ENCODE data around the gene TGFBR3L.
"Not testable (repeated sequence)": the region's sequence is repeated elsewhere in the genome, so short reads cannot be mapped to it uniquely, and the experiment has no call there.

The TGFBR3L gene

GRCh38 chr19:7924241-7924640 lies 9.6 kb downstream of the TGFBR3L start:
- Mint-ChIP-seq H3K36me3 (ENCODE audit: low read depth) (peaks cover 36% of the 10 kb centered on the region), H3K4me1 (ENCODE audit: low read depth) (peaks cover 37% of the 10 kb centered on the region), H3K4me3 (no peak overlapping the region), H3K27ac (peak overlapping the region; percentile 47), H3K27me3 (peaks cover 9% of the 10 kb centered on the region), H3K9me3 (no peaks in the 10 kb centered on the region)
- no peak for DNase-seq

GRCh38 chr19:7924651-7925170 lies 10.1 kb downstream of the TGFBR3L start:
- Mint-ChIP-seq H3K4me1 (ENCODE audit: low read depth) (peaks cover 38% of the 10 kb centered on the region), H3K27me3 (peaks cover 4% of the 10 kb centered on the region), H3K9me3 (no peaks in the 10 kb centered on the region), H3K27ac (peak overlapping the region; percentile 64), H3K4me3 (no peak overlapping the region), H3K36me3 (ENCODE audit: low read depth) (peaks cover 40% of the 10 kb centered on the region)
- DNase-seq = no peak

- H3K9me3 Mint-ChIP-seq = no peaks in the 10 kb centered on the region
- peaks cover 38% of the 10 kb centered on the region for H3K4me1 Mint-ChIP-seq (ENCODE audit: low read depth)
These were observed 10.7 kb downstream of the TGFBR3L start for GRCh38 chr19:7925171-7925851.

GRCh38 chr19:7926021-7926726 lies 11.5 kb downstream of the TGFBR3L start, which contains the start of gene CTXN1:
TSS of gene CTXN1 (minus strand) at chr19:7926135. CDS start at chr19:7925538, 597 bp downstream.
- no peaks in the 10 kb centered on the region for H3K27me3 Mint-ChIP-seq
- H3K27ac Mint-ChIP-seq = peak within 1 kb of the TSS; percentile 90
- peak; percentile 88 for DNase-seq
- peak within 1 kb of the TSS; percentile 72 for H3K4me3 Mint-ChIP-seq
- H3K9me3 Mint-ChIP-seq = no peaks in the 10 kb centered on the region
- peaks cover 53% of the 10 kb centered on the region for H3K36me3 Mint-ChIP-seq (ENCODE audit: low read depth)
- peaks cover 40% of the 10 kb centered on the region for H3K4me1 Mint-ChIP-seq (ENCODE audit: low read depth)

More at GRCh38 chr19:7925171-7925851, 10.7 kb downstream of the TGFBR3L start:
- H3K27me3 Mint-ChIP-seq = no peaks in the 10 kb centered on the region
- peak overlapping the region; percentile 90 for H3K27ac Mint-ChIP-seq
- peak; percentile 85 for DNase-seq
- H3K36me3 Mint-ChIP-seq (ENCODE audit: low read depth) = peaks cover 45% of the 10 kb centered on the region
- peak overlapping the region; percentile 72 for H3K4me3 Mint-ChIP-seq

DNA sequence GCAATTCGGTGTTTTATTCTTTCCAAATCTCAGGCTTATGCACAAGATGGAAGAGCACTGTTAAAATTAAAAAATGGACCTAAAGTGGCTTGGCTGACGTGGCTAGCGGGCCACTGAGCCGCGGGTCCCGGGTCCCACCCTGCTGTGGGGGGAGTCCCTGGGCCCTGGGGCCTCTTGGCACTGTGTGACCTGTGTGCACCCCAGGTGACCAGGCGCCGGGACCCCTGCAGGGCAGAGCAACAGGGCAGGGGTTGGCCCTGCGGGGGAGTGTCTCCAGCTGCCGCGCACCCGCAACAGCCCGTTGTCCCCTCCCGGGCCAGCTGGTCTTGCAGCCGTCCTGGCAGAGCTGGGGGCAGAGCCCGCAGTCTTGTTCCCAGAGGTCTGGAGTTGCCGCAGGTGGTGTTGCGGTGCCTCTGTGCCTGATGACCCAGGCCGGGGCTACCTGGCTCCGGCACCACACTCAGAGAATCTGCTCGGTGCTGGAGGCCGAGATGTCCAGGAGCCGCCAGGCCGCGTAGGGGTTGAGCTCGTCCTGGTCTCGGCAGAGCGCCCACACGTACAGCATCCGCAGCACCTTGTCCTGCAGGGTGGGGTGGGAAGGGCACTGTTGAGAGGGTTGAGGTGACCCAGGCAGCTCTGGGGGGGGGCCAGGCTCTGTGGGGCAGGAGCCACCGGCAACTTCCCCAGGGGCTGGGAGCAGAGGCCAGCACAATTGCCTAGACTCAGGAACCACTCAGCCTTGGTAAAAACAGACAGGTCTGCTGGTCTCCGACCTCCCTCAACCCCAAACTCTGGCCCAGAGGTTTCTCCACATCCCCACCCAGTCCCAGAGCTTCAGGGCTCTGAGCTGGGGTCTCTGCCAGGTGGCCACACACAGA lies 12.3 kb downstream of the TGFBR3L start:
- Mint-ChIP-seq H3K4me1 (ENCODE audit: low read depth) (peaks cover 33% of the 10 kb centered on the region), H3K4me3 (peak overlapping the region; percentile 62), H3K27ac (peak overlapping the region; percentile 55), H3K27me3 (no peaks in the 10 kb centered on the region), H3K9me3 (no peaks in the 10 kb centered on the region), H3K36me3 (ENCODE audit: low read depth) (peaks cover 56% of the 10 kb centered on the region)
- no peak for DNase-seq

DNA sequence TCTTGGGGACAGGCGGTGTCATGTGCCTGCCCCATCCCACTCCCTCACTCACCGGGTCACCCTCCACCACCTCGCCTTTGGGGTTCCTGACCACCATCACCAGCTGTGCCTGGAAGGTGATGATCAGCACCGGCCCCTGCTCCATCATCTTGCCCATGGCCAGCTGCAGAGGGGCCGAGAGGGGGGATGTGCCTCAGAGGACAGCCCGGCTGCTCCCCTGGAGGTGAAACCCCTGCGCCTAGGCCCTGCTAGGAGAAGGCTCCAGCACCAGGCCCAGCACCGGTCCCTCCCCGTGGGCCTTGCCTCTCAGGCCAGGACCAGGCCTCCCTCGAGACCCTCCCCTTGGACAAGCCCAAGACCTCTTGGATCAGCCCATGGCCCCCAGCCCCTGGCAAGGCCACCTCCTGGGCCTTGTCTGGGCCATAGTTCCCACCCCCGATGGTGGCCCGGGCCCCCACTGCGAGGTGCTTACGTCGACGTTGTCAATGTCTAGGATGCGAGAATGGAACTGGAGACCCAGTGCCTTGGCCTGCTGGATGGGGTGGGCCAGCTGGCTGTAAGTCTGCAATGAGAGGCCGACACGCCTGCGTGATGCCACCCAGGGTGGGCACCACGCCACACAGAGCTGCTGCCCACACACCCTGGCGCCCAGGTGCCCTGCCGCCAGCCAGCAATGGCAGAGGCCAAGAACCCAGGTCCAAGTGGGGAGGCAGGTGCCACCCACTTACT lies 13.1 kb downstream of the TGFBR3L start:
- Mint-ChIP-seq H3K9me3 (no peaks in the 10 kb centered on the region), H3K27me3 (no peaks in the 10 kb centered on the region), H3K4me3 (no peak overlapping the region), H3K36me3 (ENCODE audit: low read depth) (peaks cover 60% of the 10 kb centered on the region), H3K4me1 (ENCODE audit: low read depth) (peaks cover 31% of the 10 kb centered on the region), H3K27ac (no peak overlapping the region)
- peak; percentile 38 for DNase-seq

DNA sequence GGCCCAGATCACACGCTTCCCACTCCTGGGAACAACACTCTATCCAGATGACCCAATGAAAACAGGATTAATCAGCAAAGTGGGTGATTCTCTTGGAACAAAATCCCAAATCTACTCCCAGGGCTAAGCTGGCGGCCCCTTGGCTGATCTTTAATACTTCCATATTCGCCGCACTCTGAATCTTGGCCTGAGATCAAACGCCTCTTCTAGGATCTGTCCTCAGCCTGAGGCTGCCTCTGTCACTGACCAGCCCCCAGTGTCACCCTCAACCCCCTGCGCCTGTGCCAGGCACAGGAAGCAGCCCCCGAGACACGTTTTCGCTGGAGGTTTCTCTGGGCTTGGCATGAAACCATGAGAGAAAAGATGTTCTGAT lies 13.7 kb downstream of the TGFBR3L start:
- Mint-ChIP-seq H3K9me3 (no peaks in the 10 kb centered on the region), H3K4me1 (ENCODE audit: low read depth) (peaks cover 31% of the 10 kb centered on the region), H3K27ac (no peak overlapping the region), H3K27me3 (no peaks in the 10 kb centered on the region), H3K36me3 (ENCODE audit: low read depth) (peaks cover 61% of the 10 kb centered on the region), H3K4me3 (no peak overlapping the region)
- DNase-seq = no peak

- peak; percentile 68 for DNase-seq
- H3K9me3 Mint-ChIP-seq = no peaks in the 10 kb centered on the region
- peak overlapping the region; percentile 23 for H3K27ac Mint-ChIP-seq
- peaks cover 31% of the 10 kb centered on the region for H3K4me1 Mint-ChIP-seq (ENCODE audit: low read depth)
- H3K27me3 Mint-ChIP-seq = no peaks in the 10 kb centered on the region
- H3K4me3 Mint-ChIP-seq = no peak overlapping the region
- peaks cover 66% of the 10 kb centered on the region for H3K36me3 Mint-ChIP-seq (ENCODE audit: low read depth)
These were observed 14.4 kb downstream of the TGFBR3L start for GRCh38 chr19:7928741-7929701.

GRCh38 chr19:7930030-7930429 lies 15.4 kb downstream of the TGFBR3L start:
- H3K27ac Mint-ChIP-seq = peak overlapping the region; percentile 50
- H3K27me3 Mint-ChIP-seq = not testable (repeated sequence)
- peaks cover 76% of the 10 kb centered on the region for H3K36me3 Mint-ChIP-seq (ENCODE audit: low read depth)

DNA sequence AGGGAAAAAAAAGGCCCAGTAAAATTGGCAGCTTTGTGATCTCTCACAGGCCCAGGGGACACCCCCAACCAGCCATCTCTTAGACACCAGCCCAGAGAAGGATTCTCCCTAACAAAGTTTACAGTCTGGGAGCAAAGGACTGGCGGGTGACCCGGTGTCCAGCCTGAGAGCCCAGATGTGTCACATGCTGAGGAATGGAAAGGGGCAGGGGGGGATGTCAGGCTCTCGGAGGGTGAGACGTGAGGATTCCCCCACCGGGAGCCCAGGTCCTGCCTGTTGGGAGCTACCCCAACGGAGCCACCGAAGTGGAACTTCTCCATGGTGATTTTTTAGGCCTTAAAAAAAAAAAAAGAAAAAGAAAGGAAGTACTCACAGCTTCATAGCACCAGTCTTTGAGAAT lies 16.1 kb downstream of the TGFBR3L start:
- no peak for DNase-seq
- H3K27me3 Mint-ChIP-seq = no peaks in the 10 kb centered on the region
- no peak overlapping the region for H3K4me3 Mint-ChIP-seq
- H3K36me3 Mint-ChIP-seq (ENCODE audit: low read depth) = peaks cover 84% of the 10 kb centered on the region
- peaks cover 28% of the 10 kb centered on the region for H3K4me1 Mint-ChIP-seq (ENCODE audit: low read depth)
- H3K27ac Mint-ChIP-seq = peak overlapping the region; percentile 44
- H3K9me3 Mint-ChIP-seq = no peaks in the 10 kb centered on the region

More at GRCh38 chr19:7930030-7930429, 15.4 kb downstream of the TGFBR3L start:
- not testable (repeated sequence) for H3K4me3 Mint-ChIP-seq, H3K9me3 Mint-ChIP-seq, DNase-seq
- H3K4me1 Mint-ChIP-seq (ENCODE audit: low read depth) = peaks cover 29% of the 10 kb centered on the region

- no peak overlapping the region for H3K4me3 Mint-ChIP-seq
- H3K27ac Mint-ChIP-seq = no peak overlapping the region
- no peaks in the 10 kb centered on the region for H3K9me3 Mint-ChIP-seq
- no peak for DNase-seq
- peaks cover 25% of the 10 kb centered on the region for H3K4me1 Mint-ChIP-seq (ENCODE audit: low read depth)
- H3K36me3 Mint-ChIP-seq (ENCODE audit: low read depth) = peaks cover 88% of the 10 kb centered on the region
- H3K27me3 Mint-ChIP-seq = no peaks in the 10 kb centered on the region
These were observed 16.8 kb downstream of the TGFBR3L start for GRCh38 chr19:7931221-7932061.

DNA sequence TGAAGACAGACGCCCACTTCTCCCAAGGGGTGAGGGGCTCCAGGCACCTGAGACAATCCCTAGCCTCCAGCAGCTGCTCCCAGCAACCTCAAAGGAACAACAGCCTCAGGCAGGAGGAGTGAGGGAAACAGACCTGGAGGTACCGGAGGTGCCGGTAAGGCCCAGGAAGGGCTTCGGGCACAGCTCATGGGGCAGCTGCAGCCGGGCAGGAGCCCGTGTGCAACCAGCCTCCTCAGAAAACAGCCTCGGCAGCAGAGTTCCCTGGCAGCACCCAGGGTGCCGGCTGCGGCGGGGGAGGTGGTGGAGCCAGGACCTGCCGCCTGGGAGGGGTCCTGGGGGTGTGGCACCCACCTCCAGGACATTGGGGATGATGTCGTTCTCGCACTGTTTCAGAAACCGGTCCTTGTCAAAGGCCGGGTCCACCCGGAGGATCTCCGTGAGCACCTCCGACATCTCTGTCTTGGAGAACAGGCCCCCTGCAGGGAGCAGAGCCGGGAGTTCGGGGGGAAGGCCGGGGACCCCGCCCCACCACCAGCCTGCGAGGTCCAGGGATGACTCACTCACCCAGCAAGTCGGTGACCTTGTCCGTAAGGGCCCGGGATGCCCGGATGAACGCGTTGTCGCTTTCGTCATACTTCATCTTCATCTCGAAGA lies 17.8 kb downstream of the TGFBR3L start:
- H3K4me3 Mint-ChIP-seq = no peak overlapping the region

More for the DNA sequence above, 17.8 kb downstream of the TGFBR3L start:
- DNase-seq = no peak
- Mint-ChIP-seq H3K27ac (no peak overlapping the region), H3K27me3 (no peaks in the 10 kb centered on the region), H3K36me3 (ENCODE audit: low read depth) (peaks cover 92% of the 10 kb centered on the region), H3K4me1 (ENCODE audit: low read depth) (peaks cover 22% of the 10 kb centered on the region), H3K9me3 (no peaks in the 10 kb centered on the region)
